B cell (primary cell): ENCODE results near the gene SLC2A5. TPM values are rescaled to one million over a fixed set of nuclear protein-coding genes. Genes with fewer than 3 reads are reported as not detected.

Experiments
- ATAC-seq: fragments of 200-7000 bp; cut with Tn5 transposase; one replicate; pipeline ENCODE4 v1.10.0; 2021; ENCODE audit warnings: low read depth, mild to moderate bottlenecking, moderate number of reproducible peaks, moderate library complexity
- CTCF ChIA-PET: fragments of 350-600 bp; sonication (Branson Sonifier 250); formaldehyde crosslinking; loops from one replicate; lab custom pipeline; 2021; ENCODE audit warnings: antibody characterized with exemption, inconsistent platforms; lab: Charles Lee
- POLR2A ChIA-PET: fragments of 350-600 bp; sonication (Branson Sonifier 250); formaldehyde crosslinking; loops from one replicate; lab custom pipeline; 2021; ENCODE audit warnings: antibody characterized with exemption; lab: Charles Lee
- DNase-seq: peaks from one replicate; pipeline ENCODE4 v3.0.0; 2013
- H2AFZ ChIP-seq: 2 replicates; pipeline ENCODE4 v1.6.1; 2012; ENCODE audit warnings: mild to moderate bottlenecking, low read depth, low read length; ENCODE audit not compliant: insufficient read depth, poor library complexity, severe bottlenecking
- H3K27ac ChIP-seq, 2 donors: 1 replicate in 1 of 2; 2 replicates in 1 of 2; pipeline ENCODE4 v1.5.1; 2012 to 2013; ENCODE audit warnings: low read length in 2 of 2, mild to moderate bottlenecking in 2 of 2, moderate library complexity in 1 of 2
- H3K27me3 ChIP-seq, 4 experiments: fragments of 200-600 bp in 1 of 4; sonication (generic) in 1 of 4; replicated peaks in 1 of 4; 1 replicate in 2 of 4; 2 replicates in 2 of 4; pipeline versions ENCODE4 v1.6.1 to v1.7.0; 2013 to 2016; ENCODE audit warnings: low read length in 3 of 4, mild to moderate bottlenecking in 2 of 4, mixed read lengths in 1 of 4, moderate library complexity in 1 of 4; ENCODE audit not compliant: insufficient read depth in 4 of 4, control insufficient read depth in 3 of 4; ENCODE audit errors: control extremely low read depth in 1 of 4
- H3K36me3 ChIP-seq, 2 experiments: replicated peaks in 1 of 2; 1 replicate in 1 of 2; 2 replicates in 1 of 2; pipeline versions ENCODE4 v1.6.1 to v1.7.1; 2013; ENCODE audit warnings: low read length in 1 of 2; ENCODE audit not compliant: insufficient read depth in 2 of 2, control insufficient read depth in 1 of 2; ENCODE audit errors: control extremely low read depth in 1 of 2, extremely low read depth in 1 of 2
- H3K4me1 ChIP-seq, 2 donors: fragments of 200-600 bp in 1 of 2; sonication (generic) in 1 of 2; 1 replicate in 1 of 2; 2 replicates in 1 of 2; pipeline versions ENCODE4 v1.5.1 to v1.6.1; 2013 to 2017; ENCODE audit warnings: low read length in 2 of 2; ENCODE audit not compliant: control insufficient read depth in 2 of 2, insufficient read depth in 2 of 2
- H3K4me2 ChIP-seq: replicated peaks from 2 replicates; pipeline ENCODE3; 2012; ENCODE audit warnings: mild to moderate bottlenecking, low read depth, low read length; ENCODE audit not compliant: poor library complexity, severe bottlenecking
- H3K4me3 ChIP-seq, 5 experiments: fragments of 200-600 bp in 1 of 5; sonication (generic) in 1 of 5; 1 replicate in 3 of 5; 2 replicates in 2 of 5; pipeline versions ENCODE4 v1.5.1 to v1.7.0; 2011 to 2016; ENCODE audit warnings: low read length in 4 of 5, mild to moderate bottlenecking in 4 of 5, low read depth in 2 of 5, control low read depth in 1 of 5, moderate library complexity in 1 of 5; ENCODE audit not compliant: insufficient read depth in 1 of 5; ENCODE audit errors: control extremely low read depth in 1 of 5, extremely low read depth in 1 of 5
- H3K79me2 ChIP-seq: fragments of 200-600 bp; sonication (generic); one replicate; pipeline ENCODE4 v1.6.0; 2016; ENCODE audit warnings: low read length; ENCODE audit not compliant: control insufficient read depth, insufficient read depth
- H3K9ac ChIP-seq: fragments of 200-600 bp; sonication (generic); 2 replicates; pipeline ENCODE4 v1.6.1; 2017; ENCODE audit warnings: mild to moderate bottlenecking, low read length, moderate library complexity
- H3K9me3 ChIP-seq, 3 donors: one replicate each; pipeline versions ENCODE4 v1.6.1 to v1.7.1; 2013; ENCODE audit warnings: low read length in 2 of 3; ENCODE audit not compliant: control insufficient read depth in 2 of 3, insufficient read depth in 1 of 3; ENCODE audit errors: control extremely low read depth in 1 of 3
- H4K20me1 ChIP-seq: 2 replicates; pipeline ENCODE4 v1.6.0; 2012; ENCODE audit warnings: mild to moderate bottlenecking, low read length; ENCODE audit not compliant: insufficient read depth, control insufficient read depth, poor library complexity, severe bottlenecking
- H3K27ac Mint-ChIP-seq: one replicate; pipeline ENCODE4 v1.8.0; 2021; ENCODE audit warnings: mixed read lengths
- H3K27me3 Mint-ChIP-seq: one replicate; pipeline ENCODE4 v1.8.0; 2021; ENCODE audit warnings: mixed read lengths
- H3K4me1 Mint-ChIP-seq: one replicate; pipeline ENCODE4 v1.8.0; 2021; ENCODE audit warnings: mixed read lengths
- H3K4me3 Mint-ChIP-seq: one replicate; pipeline ENCODE4 v1.8.0; 2021; ENCODE audit warnings: mixed read lengths
- H3K9me3 Mint-ChIP-seq: one replicate; pipeline ENCODE4 v1.8.0; 2022; ENCODE audit warnings: mixed read lengths; ENCODE audit not compliant: insufficient read depth
- EZH2 ChIP-seq: IDR thresholded peaks from 2 replicates; pipeline ENCODE4 v1.6.1; 2012; ENCODE audit warnings: borderline replicate concordance, low read depth, mild to moderate bottlenecking, moderate library complexity, low read length; ENCODE audit not compliant: insufficient read depth, poor library complexity, severe bottlenecking
- WGBS: methylation state at CpG from one replicate; pipeline ENCODE4 v1.1.5; 2013; ENCODE audit warnings: missing lambda C conversion rate; ENCODE audit not compliant: insufficient coverage; 5-methylcytosine and 5-hydroxymethylcytosine counted together
- intact Hi-C: fragments of 100-400 bp; cut with micrococcal nuclease; formaldehyde crosslinking; loops from one replicate; pipeline ENCODE4 v1.10.0; 2022
- polyA plus RNA-seq: library from polyadenylated mRNA; depleted of rRNA; stranded (reverse); fragments of >200 nt; gene quantifications from 2 replicates; pipeline ENCODE4 v1.2.3, GENCODE V29; 2012
- total RNA-seq, 2 donors: library from RNA; stranded (reverse); fragments of 120-200 nt in 1 of 2; gene quantifications; 1 replicate in 1 of 2; 2 replicates in 1 of 2; pipeline versions ENCODE4 v1.2.3 to v1.2.4, GENCODE V29; 2013 to 2022
- TF ChIP-seq, protein P1 (sequence below): fragments of 200-600 bp; IDR thresholded peaks from one replicate; pipeline ENCODE4 v1.8.0; 2022; ENCODE audit warnings: antibody characterized with exemption, mild to moderate bottlenecking

Gene SLC2A5
- total and polyA plus RNA-seq, 2 donors (not counting 1 experiment from before 2014, with no cell fraction given) = 16.7 to 29.5 TPM

DNA sequence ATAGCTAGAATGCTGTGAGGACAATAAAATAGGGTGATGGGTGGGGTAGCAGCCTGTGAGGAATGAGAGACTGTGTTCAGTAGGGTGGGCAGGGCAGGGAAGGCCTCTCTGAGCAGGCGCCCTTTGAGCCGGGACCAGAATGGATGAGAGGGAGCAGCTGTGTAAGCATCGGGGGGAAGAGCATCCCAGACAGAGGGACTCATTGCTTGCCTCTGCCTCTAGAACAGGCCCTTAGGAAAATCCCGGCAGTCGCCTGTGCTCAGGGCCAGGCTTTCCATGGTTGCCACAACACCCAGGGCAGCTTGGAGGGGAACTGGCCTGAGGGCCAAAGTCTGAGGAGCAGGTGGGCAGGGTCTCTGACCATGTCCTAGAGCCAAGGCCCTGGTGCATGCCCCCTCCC, 44.0 kb downstream of the SLC2A5 start:
- no peak for ATAC-seq
- CTCF ChIA-PET = no interaction called here
- DNase-seq = no peak
- peaks cover 2% of the 10 kb centered on the region for H3K4me1 Mint-ChIP-seq
- H3K9me3 ChIP-seq = peaks cover 0 to 5% (median under 1%) of the 10 kb centered on the region in 3 donors
- H3K27me3 ChIP-seq = no peaks in the 10 kb centered on the region
- H3K4me3 ChIP-seq = no peak overlapping the region
- no peaks in the 10 kb centered on the region for H3K79me2 ChIP-seq
- no peak overlapping the region for H2AFZ ChIP-seq
- no peaks in the 10 kb centered on the region for H3K4me1 ChIP-seq
- no peak overlapping the region for H3K27ac Mint-ChIP-seq
- H3K4me2 ChIP-seq = no peak overlapping the region
- no peak for TF ChIP-seq EZH2
- TF ChIP-seq, protein P1, sequence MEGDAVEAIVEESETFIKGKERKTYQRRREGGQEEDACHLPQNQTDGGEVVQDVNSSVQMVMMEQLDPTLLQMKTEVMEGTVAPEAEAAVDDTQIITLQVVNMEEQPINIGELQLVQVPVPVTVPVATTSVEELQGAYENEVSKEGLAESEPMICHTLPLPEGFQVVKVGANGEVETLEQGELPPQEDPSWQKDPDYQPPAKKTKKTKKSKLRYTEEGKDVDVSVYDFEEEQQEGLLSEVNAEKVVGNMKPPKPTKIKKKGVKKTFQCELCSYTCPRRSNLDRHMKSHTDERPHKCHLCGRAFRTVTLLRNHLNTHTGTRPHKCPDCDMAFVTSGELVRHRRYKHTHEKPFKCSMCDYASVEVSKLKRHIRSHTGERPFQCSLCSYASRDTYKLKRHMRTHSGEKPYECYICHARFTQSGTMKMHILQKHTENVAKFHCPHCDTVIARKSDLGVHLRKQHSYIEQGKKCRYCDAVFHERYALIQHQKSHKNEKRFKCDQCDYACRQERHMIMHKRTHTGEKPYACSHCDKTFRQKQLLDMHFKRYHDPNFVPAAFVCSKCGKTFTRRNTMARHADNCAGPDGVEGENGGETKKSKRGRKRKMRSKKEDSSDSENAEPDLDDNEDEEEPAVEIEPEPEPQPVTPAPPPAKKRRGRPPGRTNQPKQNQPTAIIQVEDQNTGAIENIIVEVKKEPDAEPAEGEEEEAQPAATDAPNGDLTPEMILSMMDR = no peak
- intact Hi-C loops = no loop called here
- no peak overlapping the region for H3K27ac ChIP-seq
- no peaks in the 10 kb centered on the region for H3K36me3 ChIP-seq
- no peak overlapping the region for H3K9ac ChIP-seq
- H4K20me1 ChIP-seq = no peaks in the 10 kb centered on the region
- 100% methylated on average over 5 of the region's 5 CpGs for WGBS
- no peak overlapping the region for H3K4me3 Mint-ChIP-seq
- POLR2A ChIA-PET = interaction anchor here (0.6 kb wide), 1 partner anchor 55 kb away, joined by 5 read pairs; no protein-coding TSS in a partner anchor
- H3K9me3 Mint-ChIP-seq = no peaks in the 10 kb centered on the region
- H3K27me3 Mint-ChIP-seq = peaks cover 3% of the 10 kb centered on the region

GRCh38 chr1:9024837-9025236, 44.6 kb downstream of the SLC2A5 start:
- ATAC-seq = no peak
- peaks cover 0 to 4% (median 0%) of the 10 kb centered on the region in 3 donors for H3K9me3 ChIP-seq
- DNase-seq = no peak
- H2AFZ ChIP-seq = no peak overlapping the region
- peaks cover 0 to 5% (median 0%) of the 10 kb centered on the region in 4 experiments for H3K27me3 ChIP-seq
- no peak overlapping the region for H3K27ac Mint-ChIP-seq
- H3K79me2 ChIP-seq = no peaks in the 10 kb centered on the region
- no peaks in the 10 kb centered on the region for H3K9me3 Mint-ChIP-seq
- no peaks in the 10 kb centered on the region for H4K20me1 ChIP-seq
- POLR2A ChIA-PET = no interaction called here
- no peaks in the 10 kb centered on the region for H3K36me3 ChIP-seq
- H3K9ac ChIP-seq = no peak overlapping the region
- no peak overlapping the region for H3K4me2 ChIP-seq
- 98% methylated on average over 20 of the region's 20 CpGs for WGBS
- H3K4me1 ChIP-seq = no peaks in the 10 kb centered on the region
- H3K4me3 ChIP-seq = no peak overlapping the region
- peaks cover 3% of the 10 kb centered on the region for H3K27me3 Mint-ChIP-seq
- H3K4me1 Mint-ChIP-seq = peaks cover 5% of the 10 kb centered on the region
- CTCF ChIA-PET = no interaction called here
- intact Hi-C loops = no loop called here
- no peak overlapping the region for H3K27ac ChIP-seq
- H3K4me3 Mint-ChIP-seq = no peak overlapping the region
- TF ChIP-seq, protein P1 = no peak
- TF ChIP-seq EZH2 = no peak
